NCI-H524 treated with DMSO at 0.1 percent for 48 hours (cell line): ENCODE results near the gene LRP1B.
A peak's percentile ranks its signal among the peaks of the same experiment; 100 is the strongest.

Experiments used
- DNase-seq: peaks from one replicate; lab custom pipeline; 2025; lab: John Stamatoyannopoulos, UW

LRP1B gene

DNA sequence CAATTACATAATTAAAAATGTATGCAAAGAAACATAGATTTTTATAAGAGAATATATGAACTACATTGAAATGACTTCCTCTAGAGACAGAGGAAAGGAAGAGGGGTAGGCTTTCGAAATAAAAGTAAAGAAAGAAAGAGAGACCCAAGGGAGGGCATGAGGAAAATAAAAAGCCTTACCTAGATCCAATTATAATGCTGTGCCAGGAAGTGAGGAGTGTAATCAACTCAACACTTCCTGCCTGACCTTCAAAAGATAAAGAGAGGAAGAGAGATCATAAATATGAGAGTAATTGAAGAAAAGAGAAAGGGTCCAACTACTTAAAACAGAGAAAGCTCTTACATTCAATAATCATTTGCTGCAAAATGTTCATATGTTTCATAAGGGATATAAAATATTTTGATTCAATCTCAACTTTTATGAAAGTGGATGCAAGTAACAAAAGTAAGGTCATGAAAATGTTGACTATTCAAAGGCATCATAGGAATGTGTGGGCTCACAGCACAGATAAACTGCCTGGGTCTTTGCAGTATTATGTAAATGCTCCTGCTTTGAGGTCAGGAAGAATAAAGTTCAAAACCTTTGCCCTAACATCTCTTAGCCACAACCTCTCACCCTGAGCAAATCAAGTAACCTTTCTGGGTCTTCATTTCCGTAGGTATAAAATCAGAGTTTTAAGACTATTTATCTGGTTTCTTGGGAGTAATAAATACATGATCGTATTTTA lies 1237.7 kb downstream of the LRP1B start:
- no peak for DNase-seq

DNA sequence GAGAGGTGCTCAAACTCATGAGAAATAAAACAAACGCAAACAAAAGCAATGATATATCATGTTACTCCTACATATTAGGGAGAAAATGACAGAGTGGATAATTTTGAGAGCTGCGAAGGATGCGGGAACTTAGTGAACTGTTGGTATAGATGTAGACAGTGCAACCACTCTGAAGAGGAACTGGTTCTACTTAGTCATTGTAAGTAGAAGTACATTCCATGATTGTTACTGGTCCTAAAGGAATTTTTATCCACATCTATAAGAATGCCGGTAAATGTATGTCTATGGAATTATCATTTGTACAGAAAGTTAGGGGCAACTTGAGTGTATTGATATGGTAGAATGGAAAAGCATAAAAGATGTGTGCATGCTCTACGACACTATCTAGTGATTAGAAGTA lies 1238.4 kb downstream of the LRP1B start:
- DNase-seq = no peak

DNA sequence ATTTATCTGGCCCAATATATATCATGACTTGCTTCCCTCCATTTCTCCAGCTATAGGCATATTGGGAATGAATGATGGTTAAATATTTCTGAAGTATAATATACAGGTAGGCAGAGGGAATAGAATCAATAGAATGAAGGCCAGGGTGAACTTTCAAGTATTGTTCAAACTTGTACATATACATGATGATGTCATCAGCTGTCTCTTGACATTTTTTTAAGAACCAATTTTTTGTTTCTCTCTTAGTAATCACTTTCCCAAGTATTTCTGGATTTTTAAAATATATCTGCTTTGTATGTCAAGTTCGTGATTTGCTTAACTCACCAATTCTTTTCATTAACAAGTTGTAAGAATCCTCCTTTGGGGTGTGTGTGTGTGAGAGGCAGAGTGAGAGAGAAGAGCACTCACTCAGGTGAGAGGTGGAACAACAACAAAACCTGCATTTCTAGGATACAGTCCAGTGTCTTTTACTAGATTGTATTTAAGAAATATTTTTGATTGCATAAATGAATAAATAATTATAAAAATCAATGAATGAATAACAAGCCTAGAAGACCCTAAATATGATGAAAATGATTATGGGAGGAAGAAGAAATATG lies 1239.1 kb downstream of the LRP1B start:
- no peak for DNase-seq

DNA sequence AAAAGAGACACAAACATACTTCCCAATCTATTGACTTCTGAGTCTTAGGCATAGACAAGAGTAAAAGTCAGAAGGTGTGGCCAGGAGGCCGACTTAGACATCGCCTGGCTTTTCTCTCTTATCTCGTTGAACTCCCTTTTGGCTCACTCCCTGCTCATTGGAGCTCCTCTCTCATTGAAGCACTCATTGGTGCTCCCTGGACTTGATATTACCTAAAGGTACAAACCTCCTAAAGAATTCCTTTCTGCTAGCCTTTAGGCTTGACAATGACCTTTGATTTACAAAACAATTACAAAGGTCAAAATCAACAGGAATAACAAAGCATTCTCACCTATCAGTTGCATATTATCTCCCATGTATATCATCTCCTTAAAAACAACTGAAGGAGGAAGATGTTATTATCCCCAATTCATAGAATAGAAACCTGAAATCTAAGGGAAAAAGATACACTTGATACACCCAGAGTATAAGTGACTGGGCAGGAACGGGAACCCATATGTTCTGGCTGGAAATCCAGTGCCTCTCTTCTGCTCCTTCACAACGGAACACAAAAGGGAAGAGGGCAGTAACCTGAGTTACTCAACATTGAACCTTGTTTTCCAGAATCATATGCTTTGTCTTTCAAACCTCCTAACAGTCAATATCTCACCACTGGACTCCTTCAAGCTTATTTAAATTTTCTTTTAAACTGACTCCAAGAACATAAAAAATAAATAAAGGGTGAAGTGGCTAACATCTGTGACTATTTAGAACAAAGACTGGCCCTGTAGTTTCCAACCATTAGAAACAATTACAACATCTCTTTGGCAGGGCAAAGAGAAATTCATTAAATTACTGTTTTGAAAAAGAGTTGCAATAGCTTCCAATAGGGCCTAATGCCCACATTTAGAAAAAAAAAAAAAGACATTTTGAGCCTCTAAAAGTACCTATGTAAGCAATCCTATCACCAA lies 1247.9 kb downstream of the LRP1B start:
- DNase-seq = no peak

DNA sequence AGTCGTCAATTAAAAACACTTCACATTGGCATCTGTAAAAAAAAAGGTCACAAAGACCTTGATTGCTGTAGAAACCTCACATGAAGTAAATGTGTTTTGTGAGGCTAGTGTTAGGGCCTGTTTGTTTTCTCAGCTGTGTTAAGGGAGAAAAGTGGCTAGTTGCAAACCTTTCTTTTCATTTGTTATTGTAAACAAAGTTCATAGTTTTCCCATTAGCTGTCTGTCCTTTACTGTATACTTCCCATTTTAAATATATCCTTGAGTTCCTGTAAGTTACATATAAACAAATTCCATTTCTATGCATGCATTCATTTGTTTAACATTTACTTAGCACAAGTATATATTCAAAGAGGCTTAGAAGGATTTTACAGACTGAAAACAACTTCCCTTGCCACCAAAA lies 1250.2 kb downstream of the LRP1B start:
- DNase-seq = no peak

DNA sequence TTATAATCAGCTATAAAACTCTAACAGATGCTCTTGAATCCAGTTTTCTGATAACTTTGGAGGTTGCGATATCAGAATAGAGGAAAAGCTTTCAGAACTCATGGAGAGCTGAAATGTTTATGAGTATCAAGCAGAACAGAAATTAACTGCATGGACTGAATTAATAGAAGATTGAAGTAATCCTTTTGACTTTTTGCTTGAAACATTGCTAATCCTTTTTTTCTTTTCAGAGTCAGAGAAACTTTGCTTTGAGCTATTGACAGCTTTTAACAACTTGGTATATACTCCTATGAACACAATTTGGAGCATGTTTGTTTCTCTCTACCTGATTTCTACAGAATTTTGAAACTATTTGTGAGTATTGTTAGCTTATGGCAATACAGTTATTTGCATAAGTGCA lies 1254.8 kb downstream of the LRP1B start:
- no peak for DNase-seq

DNA sequence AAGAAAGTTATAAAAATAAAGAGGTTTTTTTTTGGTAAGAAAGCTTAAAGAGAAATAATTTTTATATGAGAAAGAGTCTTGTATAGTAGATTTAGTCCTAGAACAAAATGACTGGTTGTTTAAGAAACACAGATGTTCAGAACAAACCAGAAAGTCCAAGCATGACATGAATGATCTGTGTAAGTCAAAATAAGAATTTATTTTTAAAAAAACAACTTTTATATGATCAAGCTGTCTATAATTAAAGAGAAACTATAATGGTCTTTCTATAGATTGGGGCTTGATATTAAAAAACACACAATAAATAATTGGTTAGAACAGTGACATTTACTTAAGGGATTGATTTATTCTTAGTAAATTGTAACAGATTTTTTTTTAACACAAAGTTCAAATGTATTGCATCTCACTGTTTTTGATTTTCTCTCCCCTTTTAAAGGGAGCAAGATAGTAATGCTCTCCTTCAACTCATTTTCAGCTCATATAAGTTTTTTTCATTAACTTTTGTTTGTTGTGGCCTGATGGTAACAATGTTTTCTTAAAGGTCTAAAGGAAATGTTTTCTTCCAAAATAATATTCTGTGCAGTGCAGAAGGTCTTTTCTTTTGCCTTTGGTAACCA lies 1256.8 kb downstream of the LRP1B start:
- DNase-seq = no peak

DNA sequence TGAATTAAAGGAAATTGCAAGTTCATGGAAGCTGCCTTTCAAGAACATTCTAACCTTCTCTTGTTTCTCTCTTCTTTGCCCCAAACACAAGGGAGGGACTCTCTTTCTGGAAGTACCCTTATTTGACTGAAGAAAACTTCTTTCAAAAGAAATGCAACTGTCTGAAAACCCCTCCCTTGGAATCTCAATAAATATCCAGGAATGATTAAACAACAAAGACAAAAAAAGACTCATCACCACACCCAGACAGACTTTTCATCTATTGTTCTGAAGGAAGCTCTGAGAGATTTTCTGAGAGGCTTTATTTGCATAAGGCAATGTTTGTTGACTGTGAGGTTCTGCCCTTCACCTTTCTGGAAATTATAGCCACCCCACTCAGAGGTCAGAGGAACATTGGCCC lies 1260.9 kb downstream of the LRP1B start:
- DNase-seq = no peak

DNA sequence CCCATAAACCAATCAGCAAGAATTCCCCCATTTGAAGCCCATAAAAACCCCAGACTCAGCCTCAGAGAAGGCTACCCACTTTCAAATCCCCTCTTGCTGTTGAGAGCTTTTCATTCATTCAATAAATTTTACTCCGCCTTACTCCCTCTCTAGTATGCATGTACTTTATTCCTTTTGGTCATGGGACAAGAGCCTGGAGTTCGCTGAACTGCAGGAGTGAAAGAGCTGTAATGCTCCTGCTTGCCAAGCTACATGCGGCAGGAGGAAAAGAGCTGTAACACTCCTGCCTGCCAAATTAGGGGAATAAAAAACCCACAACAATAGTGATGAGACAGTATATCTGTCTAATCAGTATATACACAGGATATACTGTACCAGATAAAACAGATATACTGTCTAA lies 1261.7 kb downstream of the LRP1B start:
- no peak for DNase-seq

DNA sequence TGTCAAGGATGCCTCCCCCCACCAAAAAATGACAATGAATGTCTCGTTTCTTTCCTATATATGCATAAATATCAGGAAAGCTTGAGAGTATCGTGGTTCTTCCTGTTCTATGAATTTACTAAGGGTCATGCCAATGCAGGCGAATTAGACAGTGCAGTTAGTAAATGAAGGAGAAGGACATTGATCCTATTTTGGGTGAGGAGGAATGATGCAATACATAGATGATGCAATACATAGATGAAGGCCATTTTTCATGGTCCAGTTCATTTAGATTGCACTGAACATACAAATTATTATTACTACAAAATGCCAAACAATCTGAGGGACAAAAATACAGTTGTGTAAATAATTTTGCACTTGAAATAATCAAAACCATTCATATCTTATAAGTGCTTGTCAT lies 1265.0 kb downstream of the LRP1B start:
- DNase-seq = no peak

DNA sequence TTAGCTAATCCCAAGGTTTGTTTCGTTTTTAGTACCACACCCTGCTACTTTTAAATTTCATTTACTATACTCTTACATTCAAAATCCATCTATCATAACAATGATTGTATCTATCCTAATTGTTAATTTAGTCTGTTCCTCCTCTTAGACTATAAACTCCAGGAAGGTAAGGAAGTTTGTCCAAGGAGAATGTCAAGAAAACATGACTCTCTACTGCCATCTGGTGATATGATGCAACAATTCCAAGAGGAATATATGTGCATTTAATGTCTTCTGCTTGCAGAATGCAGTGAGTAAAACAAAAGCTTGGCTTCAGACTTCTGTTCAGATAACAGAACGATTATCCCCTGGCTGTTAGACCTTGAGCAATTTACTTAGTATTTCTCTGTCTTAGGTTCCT lies 1267.1 kb downstream of the LRP1B start:
- DNase-seq = peak; percentile 19

DNA sequence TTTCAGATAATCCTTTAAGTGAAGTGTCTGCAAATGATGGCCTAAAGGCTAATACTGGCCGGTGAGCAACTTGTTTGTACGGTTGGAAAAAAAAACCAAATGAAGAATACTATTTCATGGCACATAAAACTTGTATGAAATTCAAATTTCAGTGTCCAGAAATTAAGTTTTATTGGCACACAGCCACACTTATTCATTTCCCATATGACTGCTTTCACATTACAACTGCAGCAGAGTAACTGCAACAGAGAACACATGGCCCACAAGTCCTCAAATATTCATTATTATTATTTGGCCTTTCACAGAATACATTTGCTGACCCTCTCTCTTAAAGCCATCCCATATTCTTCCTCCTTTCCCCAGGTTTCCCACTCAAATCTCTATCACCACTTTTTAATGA lies 1268.6 kb downstream of the LRP1B start:
- DNase-seq = no peak

DNA sequence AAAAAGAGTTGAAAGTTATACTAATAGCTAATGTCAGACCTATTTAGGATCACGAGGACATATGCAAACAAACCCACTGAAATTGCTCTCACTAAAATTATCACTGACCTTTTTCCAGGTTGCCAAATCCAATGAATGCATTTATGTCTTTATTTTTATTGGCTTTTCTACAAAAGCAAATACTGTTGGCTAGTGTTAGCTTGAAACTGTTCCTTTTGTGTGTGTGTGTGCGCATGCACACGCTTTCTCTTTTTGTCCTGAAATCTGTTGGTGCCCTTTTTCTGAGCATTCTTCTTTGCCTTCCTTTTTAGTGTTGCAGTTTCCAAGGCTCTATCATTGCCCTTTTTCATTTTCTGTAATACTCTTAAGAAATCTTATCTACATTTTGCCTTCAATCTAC lies 1269.2 kb downstream of the LRP1B start:
- DNase-seq = no peak

DNA sequence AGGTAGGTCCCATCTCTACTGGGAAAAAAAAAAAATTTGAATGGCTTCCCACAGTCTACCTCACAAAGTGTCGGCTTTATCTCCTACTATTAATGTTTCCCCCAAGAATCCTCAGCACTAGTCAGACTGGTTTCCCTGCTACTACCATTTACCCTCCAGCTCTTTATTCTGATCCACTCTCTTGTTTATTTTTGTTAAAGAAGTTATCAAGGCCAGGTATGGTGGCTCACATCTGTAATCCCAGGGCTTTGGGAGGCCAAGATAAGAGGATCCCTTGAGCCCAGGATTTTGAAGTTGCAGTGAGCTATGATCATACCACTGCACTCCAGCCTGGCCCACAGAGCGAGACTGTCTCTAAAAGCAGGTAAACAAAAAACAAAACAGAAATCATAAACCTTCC lies 1275.3 kb downstream of the LRP1B start:
- no peak for DNase-seq

DNA sequence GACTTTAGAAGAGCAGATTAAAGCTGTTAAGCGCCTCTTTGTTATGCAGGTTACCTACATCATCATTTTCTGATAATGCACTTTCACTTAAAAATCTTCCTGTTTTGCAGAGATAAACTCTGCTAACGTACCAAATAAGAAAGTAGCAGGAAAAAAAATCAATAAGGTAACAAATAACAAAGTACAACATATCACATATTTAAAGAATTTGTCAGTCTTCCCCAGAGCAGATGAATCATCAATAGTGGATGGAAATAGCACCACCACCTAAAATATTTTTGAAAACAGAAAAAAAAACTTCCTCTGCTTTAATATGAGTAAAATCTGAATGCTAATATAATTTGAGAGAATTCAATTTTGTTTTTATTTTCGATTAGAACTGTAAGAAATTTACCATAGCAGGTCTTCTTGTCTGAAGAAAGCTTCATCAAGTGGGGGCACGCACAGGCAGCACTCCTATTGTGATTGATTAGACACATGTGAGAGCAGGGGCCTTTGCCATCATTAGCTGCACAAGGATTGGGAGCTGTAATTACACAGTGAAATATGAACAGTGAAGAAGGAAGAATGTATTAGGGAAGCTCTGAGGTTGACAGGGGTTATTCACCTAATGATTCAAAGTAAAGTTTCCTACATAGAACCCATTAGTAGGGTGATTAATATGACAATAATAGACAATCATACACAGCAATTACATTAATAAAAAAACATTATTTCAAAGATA lies 1279.4 kb downstream of the LRP1B start:
- DNase-seq = no peak

DNA sequence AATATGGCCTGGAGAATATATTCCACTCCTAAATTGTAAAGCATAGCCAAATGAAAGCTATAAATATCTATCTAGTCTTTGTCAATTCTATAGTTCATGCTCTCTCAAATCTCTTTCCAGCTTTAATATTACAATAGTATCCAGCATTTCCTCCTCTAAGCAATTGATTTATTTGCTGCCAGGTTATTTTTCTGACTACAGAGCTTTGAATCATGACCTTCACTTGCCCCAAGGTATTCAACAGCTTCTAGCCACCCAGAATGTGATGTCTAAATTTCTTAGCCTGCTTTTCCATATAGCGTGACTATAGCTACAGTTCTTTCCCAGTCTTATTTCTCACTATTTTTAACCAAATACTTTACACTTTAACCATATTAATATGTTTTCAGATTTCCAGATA lies 1287.6 kb downstream of the LRP1B start:
- no peak for DNase-seq

DNA sequence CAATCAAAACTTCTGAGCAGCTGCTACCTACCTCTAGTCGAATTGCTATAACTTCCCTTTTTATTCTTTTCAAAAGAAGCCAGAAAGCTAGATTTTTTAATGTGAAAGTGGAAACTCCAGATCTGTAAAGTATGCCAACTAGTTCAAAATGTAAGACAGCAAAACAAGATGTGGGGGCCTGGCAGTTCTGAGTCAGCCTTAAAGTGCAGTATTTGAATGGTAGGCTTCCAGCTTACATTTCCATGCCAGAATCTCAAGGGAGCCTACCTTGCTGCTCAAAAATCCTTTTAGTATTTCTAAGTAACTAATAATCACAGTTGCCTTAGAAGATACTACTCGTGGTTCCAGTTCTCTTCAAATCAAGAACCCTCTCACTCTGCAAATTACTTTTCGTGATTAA lies 1288.7 kb downstream of the LRP1B start:
- no peak for DNase-seq

DNA sequence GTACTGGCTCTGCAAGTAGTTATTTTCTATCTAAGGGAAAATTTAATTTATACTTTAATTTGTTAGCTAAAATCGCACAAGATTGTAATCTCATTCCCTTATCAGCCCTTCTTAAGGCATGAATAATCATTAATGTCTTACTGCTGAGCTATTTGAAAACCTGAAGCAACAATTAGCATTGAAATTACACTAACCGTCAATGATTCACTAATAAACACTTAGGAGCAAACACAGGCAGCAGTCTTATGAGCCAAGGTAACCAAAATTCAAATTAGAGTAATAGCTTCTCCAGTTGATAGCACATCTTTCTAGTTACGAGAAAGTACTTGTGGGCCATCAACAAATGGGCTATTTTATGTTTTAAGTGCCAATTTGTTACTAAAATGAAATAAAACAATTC lies 1289.7 kb downstream of the LRP1B start:
- DNase-seq = no peak

DNA sequence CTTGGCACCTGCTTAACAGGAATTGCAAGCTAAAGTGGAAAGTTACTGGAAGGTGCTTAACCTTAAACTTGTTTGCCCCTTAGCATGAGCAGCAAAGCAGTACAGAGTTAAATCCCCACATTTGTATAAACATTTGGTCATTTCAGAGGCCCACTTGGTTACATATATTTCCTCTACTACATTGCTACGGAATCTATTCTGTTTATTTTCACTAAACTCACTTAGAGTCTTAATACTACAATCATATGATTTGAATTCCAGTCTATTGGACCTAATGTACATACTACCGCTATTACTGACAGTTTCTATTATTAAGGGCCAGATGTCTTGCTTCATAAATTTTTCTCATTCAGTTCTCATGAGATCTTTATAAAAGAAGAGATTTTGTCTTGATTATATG lies 1294.0 kb downstream of the LRP1B start:
- DNase-seq = no peak

DNA sequence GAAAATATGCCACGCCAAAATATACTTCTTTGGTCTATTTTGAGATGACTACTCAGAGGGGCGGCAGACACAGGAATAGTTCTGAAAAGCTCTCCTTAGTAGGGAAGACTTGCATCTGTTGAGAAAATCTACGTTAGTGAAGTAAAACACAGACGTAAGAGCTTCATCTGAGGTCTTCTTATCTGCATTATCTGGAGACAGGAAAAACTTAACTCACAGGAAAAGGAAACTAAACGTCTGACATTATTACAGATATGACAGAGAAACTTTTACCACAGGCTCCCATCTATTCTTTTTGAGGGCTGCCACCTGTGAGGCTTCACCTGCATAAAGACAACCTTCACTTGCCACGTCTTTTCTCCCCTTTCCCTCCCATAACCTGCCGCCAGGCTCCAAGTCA lies 1295.7 kb downstream of the LRP1B start:
- DNase-seq = no peak

DNA sequence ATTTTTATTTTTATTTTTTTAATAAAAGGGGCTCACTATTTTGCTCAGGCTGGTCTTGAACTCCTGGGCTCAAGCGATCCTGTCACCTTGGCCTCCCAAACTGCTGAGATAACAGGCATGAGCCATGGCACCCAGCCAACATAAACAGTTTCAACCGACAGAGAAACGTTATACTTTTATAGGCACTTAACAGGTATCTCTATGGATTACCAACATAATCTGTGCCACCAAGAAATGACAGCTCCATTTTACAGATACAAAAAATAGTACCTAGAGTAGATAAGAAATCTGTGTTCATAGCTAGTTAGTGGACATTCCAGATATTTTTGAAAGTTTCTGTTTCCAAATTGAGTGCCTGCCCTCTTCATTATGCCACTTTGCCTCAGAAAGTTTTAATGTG lies 1316.7 kb downstream of the LRP1B start:
- no peak for DNase-seq

DNA sequence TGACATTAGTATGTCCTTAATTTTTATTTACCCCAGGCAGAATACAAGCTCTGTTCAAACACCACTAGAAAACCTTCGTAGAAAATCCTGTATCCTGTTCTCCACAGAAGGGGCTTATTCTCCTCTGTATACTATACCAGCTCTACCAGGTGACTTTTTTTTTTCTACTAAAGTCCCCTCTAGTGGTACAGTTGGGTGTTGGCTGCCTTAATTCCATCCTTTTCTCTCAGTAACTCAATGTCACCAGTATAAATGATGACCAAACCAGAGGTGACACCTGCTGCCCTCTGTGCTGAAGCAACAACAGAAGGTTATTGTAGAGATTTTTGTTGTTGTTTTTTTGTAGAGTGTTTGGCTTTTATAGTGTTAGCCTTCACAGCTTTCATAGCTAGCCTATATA lies 1322.0 kb downstream of the LRP1B start:
- DNase-seq = peak; percentile 18
